Measurements from ENCODE around the gene ZNF445. TPM values are rescaled to one million over a fixed set of nuclear protein-coding genes. Genes with fewer than 3 reads are reported as not detected.
A peak's percentile ranks its signal among the peaks of the same experiment; 100 is the strongest.

ZNF445 gene
- total and polyA plus RNA-seq, 9 of the 15 experiments (the other 6 are each of a cell fraction or from before 2014, with no cell fraction given), result 1.2 to 26.9 (median 10.6) TPM

- TF ChIP-seq ZNF407 (IDR thresholded peaks at IDR 0.05; ENCODE audit: low read depth), result no peak; the same call in 1 of the 2 replicates
- TF ChIP-seq ZNF318 (IDR thresholded peaks at IDR 0.05; ENCODE audit: borderline replicate concordance in 1 of 2, low read depth in 1 of 2), result peak; percentile 62 to 83; a peak in 3 of 4 replicates
- peak in 1 of 2 experiments; percentile 37; a peak in 3 of 4 replicates for TF ChIP-seq NRF1 (conservative IDR thresholded peaks at IDR 0.05 in 1 of 2, IDR thresholded peaks at IDR 0.05 in 1 of 2)
- TF ChIP-seq ATF3 (IDR thresholded peaks at IDR 0.05), result peak; percentile 35
- peak; percentile 89; the same call in 1 of the 2 replicates for TF ChIP-seq ATF3 (CRISPR knock-in tag; conservative IDR thresholded peaks at IDR 0.05)
- peak; percentile 78 to 80; a peak in 3 of 4 replicates for TF ChIP-seq MAZ (CRISPR knock-in tag; conservative IDR thresholded peaks at IDR 0.05 in 1 of 2, IDR thresholded peaks at IDR 0.05 in 1 of 2)
These were observed 37.8 kb downstream of the ZNF445 start (continued) for GRCh38 chr3:44439499-44440295.

Measured in K562 (cell line).